ENCODE results near the gene HOXA9.

GRCh38 chr7:27179503-27180430, 14.4 kb upstream of the HOXA9 start:
- peak; percentile 97 for TF ChIP-seq CTCF (conservative IDR thresholded peaks at IDR 0.05; ENCODE audit: low read length)
- no peak for TF ChIP-seq EZH2phosphoT487 (IDR thresholded peaks at IDR 0.05; ENCODE audit: borderline replicate concordance, low read depth, low read length)

Data from OCI-LY7 (cell line).